ENCODE results near the gene RGS6.

Gene RGS6

GRCh38 chr14:72332046-72332445, 399.8 kb downstream of the RGS6 start:
- no peak for DNase-seq

GRCh38 chr14:72332871-72333270, 400.6 kb downstream of the RGS6 start:
- DNase-seq = no peak

GRCh38 chr14:72333357-72333756, 401.1 kb downstream of the RGS6 start:
- DNase-seq = no peak

GRCh38 chr14:72336311-72336980, 404.2 kb downstream of the RGS6 start:
- no peak for DNase-seq

- no peak for DNase-seq
Observed at GRCh38 chr14:72341237-72341636, 409.0 kb downstream of the RGS6 start.

- no peak for DNase-seq
Observed at GRCh38 chr14:72341686-72342085, 409.5 kb downstream of the RGS6 start.

GRCh38 chr14:72347118-72347517, 414.9 kb downstream of the RGS6 start:
- DNase-seq = no peak

GRCh38 chr14:72350215-72350614, 418.0 kb downstream of the RGS6 start:
- no peak for DNase-seq

GRCh38 chr14:72352012-72352411, 419.8 kb downstream of the RGS6 start:
- DNase-seq = no peak

- no peak for DNase-seq
Observed at GRCh38 chr14:72366619-72367018, 434.4 kb downstream of the RGS6 start.

- no peak for DNase-seq
Observed at GRCh38 chr14:72369106-72369505, 436.9 kb downstream of the RGS6 start.

GRCh38 chr14:72377016-72377415, 444.8 kb downstream of the RGS6 start:
- DNase-seq = peak in 1 of 5 donors; percentile 12

GRCh38 chr14:72380456-72380855, 448.2 kb downstream of the RGS6 start:
- DNase-seq = no peak

GRCh38 chr14:72383865-72384264, 451.6 kb downstream of the RGS6 start:
- no peak for DNase-seq

- no peak for DNase-seq
Observed at GRCh38 chr14:72387726-72388125, 455.5 kb downstream of the RGS6 start.

- DNase-seq = no peak
Observed at GRCh38 chr14:72389200-72389599, 457.0 kb downstream of the RGS6 start.

GRCh38 chr14:72401101-72401625, 468.9 kb downstream of the RGS6 start:
- no peak for DNase-seq

- peak in 2 of 5 donors; percentile 7 to 27 for DNase-seq
Observed at GRCh38 chr14:72401632-72402376, 469.6 kb downstream of the RGS6 start.

GRCh38 chr14:72402377-72402772, 470.1 kb downstream of the RGS6 start:
- no peak for DNase-seq

GRCh38 chr14:72404106-72404774, 472.0 kb downstream of the RGS6 start:
- DNase-seq = no peak

- no peak for DNase-seq
Observed at GRCh38 chr14:72404998-72405397, 472.8 kb downstream of the RGS6 start.

- DNase-seq = no peak
Observed at GRCh38 chr14:72408020-72408419, 475.8 kb downstream of the RGS6 start.

- DNase-seq = no peak
Observed at GRCh38 chr14:72409047-72409446, 476.8 kb downstream of the RGS6 start.
